Fibroblast of pulmonary artery (primary cell): ENCODE measurements around the gene ENTPD5.
A peak's percentile ranks its signal among the peaks of the same experiment; 100 is the strongest.

Experiments used
- DNase-seq: peaks from one replicate; pipeline ENCODE4 v3.0.0-alpha.2; 2010; ENCODE audit warnings: low read depth
- H3K4me3 ChIP-seq: replicated peaks from 2 replicates; pipeline ENCODE4 v1.5.1; 2011; ENCODE audit warnings: low read depth, mild to moderate bottlenecking, control low read depth, low read length, moderate library complexity
- CTCF ChIP-seq: IDR thresholded peaks from 2 replicates; pipeline ENCODE4 v1.5.1; 2011; ENCODE audit warnings: mild to moderate bottlenecking, control low read depth, low read length, inconsistent platforms; ENCODE audit errors: missing control alignments

The ENTPD5 gene

GRCh38 chr14:74048281-74048680, 29.2 kb upstream of the ENTPD5 start:
- H3K4me3 ChIP-seq, result no peak overlapping the region
- no peak for DNase-seq
- TF ChIP-seq CTCF, result no peak

- DNase-seq, result no peak
- no peak overlapping the region for H3K4me3 ChIP-seq
- TF ChIP-seq CTCF, result no peak
Observed at GRCh38 chr14:74045522-74045921, 26.4 kb upstream of the ENTPD5 start.

- no peak for DNase-seq
- H3K4me3 ChIP-seq, result no peak overlapping the region
- no peak for TF ChIP-seq CTCF
Observed at GRCh38 chr14:74042296-74042695, 23.2 kb upstream of the ENTPD5 start.

- no peak overlapping the region for H3K4me3 ChIP-seq
- peak; percentile 64 for TF ChIP-seq CTCF
- peak; percentile 78 for DNase-seq
Observed at GRCh38 chr14:74038020-74038859, 19.2 kb upstream of the ENTPD5 start.

- TF ChIP-seq CTCF, result no peak
- H3K4me3 ChIP-seq, result no peak overlapping the region
- peak; percentile 30 for DNase-seq
Observed at GRCh38 chr14:74035556-74035955, 16.5 kb upstream of the ENTPD5 start.

- no peak for TF ChIP-seq CTCF
- no peak overlapping the region for H3K4me3 ChIP-seq
- no peak for DNase-seq
Observed at GRCh38 chr14:74034572-74034971, 15.5 kb upstream of the ENTPD5 start.

- H3K4me3 ChIP-seq, result no peak overlapping the region
- TF ChIP-seq CTCF, result no peak
- DNase-seq, result no peak
Observed at GRCh38 chr14:74029136-74029535, 10.0 kb upstream of the ENTPD5 start.
